LNCaP clone FGC (cell line): ENCODE results near the gene SUV39H1.

ENCODE experiments used
- DNase-seq: peaks from one replicate; pipeline ENCODE4 v3.0.0-alpha.2; 2011; ENCODE audit warnings: low read depth
- H3K4me3 ChIP-seq: 2 replicates; pipeline ENCODE4 v1.5.1; 2011; ENCODE audit warnings: mild to moderate bottlenecking, low read depth, low read length, control low read depth
- TF ChIP-seq, protein P1 (sequence below): IDR thresholded peaks from 2 replicates; pipeline ENCODE4 v1.5.1; 2012; ENCODE audit warnings: mild to moderate bottlenecking; ENCODE audit not compliant: control insufficient read depth, insufficient read depth; ENCODE audit errors: extremely low read depth

Gene SUV39H1

DNA sequence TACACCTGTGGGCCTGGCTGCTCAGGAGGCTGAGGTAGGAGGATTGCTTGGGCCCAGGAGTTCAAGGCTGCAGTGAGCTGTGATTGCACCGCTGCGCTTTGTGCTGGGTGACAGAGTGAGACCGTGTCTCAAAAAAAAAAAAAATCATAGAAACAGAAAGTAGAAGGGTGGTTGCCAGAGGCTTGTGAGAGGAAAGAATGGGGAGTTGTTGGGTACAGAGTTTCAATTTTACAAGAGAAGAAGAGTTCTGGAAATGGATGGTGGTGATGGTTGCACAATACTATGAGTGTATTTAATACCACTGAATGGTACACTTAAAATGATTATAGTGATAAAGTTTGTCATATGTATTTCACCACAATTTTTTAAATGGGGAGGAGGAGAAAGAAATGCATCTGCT lies 54.8 kb downstream of the SUV39H1 start:
- TF ChIP-seq, protein P1, sequence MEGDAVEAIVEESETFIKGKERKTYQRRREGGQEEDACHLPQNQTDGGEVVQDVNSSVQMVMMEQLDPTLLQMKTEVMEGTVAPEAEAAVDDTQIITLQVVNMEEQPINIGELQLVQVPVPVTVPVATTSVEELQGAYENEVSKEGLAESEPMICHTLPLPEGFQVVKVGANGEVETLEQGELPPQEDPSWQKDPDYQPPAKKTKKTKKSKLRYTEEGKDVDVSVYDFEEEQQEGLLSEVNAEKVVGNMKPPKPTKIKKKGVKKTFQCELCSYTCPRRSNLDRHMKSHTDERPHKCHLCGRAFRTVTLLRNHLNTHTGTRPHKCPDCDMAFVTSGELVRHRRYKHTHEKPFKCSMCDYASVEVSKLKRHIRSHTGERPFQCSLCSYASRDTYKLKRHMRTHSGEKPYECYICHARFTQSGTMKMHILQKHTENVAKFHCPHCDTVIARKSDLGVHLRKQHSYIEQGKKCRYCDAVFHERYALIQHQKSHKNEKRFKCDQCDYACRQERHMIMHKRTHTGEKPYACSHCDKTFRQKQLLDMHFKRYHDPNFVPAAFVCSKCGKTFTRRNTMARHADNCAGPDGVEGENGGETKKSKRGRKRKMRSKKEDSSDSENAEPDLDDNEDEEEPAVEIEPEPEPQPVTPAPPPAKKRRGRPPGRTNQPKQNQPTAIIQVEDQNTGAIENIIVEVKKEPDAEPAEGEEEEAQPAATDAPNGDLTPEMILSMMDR, result no peak
- DNase-seq, result no peak
- H3K4me3 ChIP-seq, result no peak overlapping the region

DNA sequence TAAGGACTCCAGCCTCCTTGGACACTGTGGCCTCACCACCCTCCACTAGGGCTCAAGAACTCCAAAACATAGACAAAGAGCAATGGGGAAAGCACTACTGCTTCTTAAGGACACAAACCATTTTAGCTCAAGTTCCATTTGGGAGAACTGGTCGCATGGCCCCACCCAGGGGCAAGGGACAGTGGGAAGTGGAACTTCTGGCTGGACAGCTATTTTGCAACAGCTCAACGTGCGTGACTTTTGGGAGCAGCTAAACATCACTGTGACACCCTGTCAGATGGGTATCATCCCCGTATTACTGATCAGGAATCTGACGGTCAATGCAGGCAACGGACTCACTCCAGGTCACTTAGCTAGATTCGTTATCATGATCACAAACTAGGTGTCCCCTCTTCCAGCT lies 56.0 kb downstream of the SUV39H1 start:
- TF ChIP-seq, protein P1, result no peak
- H3K4me3 ChIP-seq, result no peak overlapping the region
- no peak for DNase-seq

DNA sequence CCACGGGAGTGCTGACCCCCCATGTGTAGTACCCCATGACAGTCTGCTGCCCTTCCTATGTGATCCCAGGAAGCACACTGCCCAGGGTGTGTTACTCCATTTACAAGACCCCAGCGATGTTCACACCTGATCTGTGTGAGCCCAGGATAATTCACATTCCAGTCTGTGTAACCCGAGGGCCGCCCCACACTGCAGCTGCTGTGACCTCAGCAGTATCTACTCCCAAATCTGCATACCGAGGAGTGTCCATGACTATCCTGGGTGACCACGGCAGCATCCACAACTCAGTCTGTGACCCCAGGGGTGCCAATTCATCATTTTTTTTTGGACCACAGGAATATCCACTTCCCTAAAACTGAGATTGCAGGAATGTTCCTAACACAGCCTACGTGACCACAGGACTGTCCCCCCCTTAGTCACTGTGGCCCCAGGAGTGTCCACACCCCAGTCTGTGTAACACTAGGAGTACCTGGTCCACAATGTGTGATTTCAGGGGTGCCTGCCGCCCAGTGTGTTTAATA lies 57.2 kb downstream of the SUV39H1 start:
- no peak for DNase-seq
- TF ChIP-seq, protein P1, result no peak
- H3K4me3 ChIP-seq, result no peak overlapping the region

DNA sequence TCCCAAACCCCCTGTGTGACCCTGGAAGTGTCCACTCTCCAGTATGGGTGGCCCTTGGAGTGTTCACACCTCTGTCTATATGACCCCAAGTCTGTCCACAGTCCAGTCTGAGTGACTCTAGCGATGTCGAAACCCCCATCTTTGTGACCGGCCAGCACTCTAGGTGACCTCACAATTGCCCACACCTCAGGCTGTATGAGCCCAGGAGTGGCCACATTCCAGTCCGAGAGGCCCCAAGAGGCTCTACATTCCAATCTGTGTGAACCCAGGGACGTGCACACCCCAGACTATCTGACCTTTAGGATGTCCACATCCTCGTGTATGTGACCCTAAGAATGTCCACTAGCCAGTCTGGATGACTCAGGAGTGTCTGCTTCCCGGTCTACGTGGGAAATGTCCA lies 57.7 kb downstream of the SUV39H1 start:
- TF ChIP-seq, protein P1, result no peak
- no peak overlapping the region for H3K4me3 ChIP-seq
- DNase-seq, result no peak
